Mammary epithelial cell (primary cell): ENCODE measurements around the gene PPFIBP2.

Source experiments
- CTCF ChIP-seq, 2 donors: IDR thresholded peaks in 1 of 2; conservative IDR thresholded peaks in 1 of 2; 2 replicates each; pipeline ENCODE4 v1.5.1; 2011 to 2012; ENCODE audit warnings: inconsistent platforms in 2 of 2, low read length in 2 of 2, mild to moderate bottlenecking in 2 of 2, control low read depth in 1 of 2, low read depth in 1 of 2; ENCODE audit not compliant: insufficient read depth in 1 of 2; ENCODE audit errors: extremely low read depth in 1 of 2
- EZH2 ChIP-seq: IDR thresholded peaks from 2 replicates; pipeline ENCODE4 v1.6.1; 2012; ENCODE audit warnings: low read length, inconsistent platforms, borderline replicate concordance

DNA sequence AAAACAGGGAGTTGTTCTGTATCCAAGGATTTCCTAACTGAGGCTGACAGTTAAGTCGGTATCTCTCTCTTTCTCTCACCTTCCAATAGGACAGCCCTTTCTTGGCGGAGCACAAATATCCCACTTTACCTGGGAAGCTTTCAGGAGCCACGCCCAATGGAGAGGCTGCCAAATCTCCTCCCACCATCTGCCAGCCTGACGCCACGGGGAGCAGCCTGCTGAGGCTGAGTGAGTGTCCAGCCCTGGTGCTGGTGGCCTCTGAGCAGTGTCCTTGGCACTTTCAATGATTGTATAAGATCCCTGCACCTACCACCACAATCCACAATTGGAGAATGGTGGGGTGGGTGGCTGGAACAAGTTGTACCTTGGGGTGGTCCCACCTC lies 125.8 kb downstream of the PPFIBP2 start:
- TF ChIP-seq CTCF (conservative IDR thresholded peaks at IDR 0.05 in 1 of 2, IDR thresholded peaks at IDR 0.05 in 1 of 2; ENCODE audit: extremely low read depth in 1 of 2, insufficient read depth in 1 of 2, low read depth in 1 of 2, low read length in 2 of 2) (no peak), EZH2 (no peak)
